Measurements from ENCODE around the gene PCNP.
"Not testable (repeated sequence)": the region's sequence is repeated elsewhere in the genome, so short reads cannot be mapped to it uniquely, and the experiment has no call there.

The PCNP gene, protein sequence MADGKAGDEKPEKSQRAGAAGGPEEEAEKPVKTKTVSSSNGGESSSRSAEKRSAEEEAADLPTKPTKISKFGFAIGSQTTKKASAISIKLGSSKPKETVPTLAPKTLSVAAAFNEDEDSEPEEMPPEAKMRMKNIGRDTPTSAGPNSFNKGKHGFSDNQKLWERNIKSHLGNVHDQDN

DNA sequence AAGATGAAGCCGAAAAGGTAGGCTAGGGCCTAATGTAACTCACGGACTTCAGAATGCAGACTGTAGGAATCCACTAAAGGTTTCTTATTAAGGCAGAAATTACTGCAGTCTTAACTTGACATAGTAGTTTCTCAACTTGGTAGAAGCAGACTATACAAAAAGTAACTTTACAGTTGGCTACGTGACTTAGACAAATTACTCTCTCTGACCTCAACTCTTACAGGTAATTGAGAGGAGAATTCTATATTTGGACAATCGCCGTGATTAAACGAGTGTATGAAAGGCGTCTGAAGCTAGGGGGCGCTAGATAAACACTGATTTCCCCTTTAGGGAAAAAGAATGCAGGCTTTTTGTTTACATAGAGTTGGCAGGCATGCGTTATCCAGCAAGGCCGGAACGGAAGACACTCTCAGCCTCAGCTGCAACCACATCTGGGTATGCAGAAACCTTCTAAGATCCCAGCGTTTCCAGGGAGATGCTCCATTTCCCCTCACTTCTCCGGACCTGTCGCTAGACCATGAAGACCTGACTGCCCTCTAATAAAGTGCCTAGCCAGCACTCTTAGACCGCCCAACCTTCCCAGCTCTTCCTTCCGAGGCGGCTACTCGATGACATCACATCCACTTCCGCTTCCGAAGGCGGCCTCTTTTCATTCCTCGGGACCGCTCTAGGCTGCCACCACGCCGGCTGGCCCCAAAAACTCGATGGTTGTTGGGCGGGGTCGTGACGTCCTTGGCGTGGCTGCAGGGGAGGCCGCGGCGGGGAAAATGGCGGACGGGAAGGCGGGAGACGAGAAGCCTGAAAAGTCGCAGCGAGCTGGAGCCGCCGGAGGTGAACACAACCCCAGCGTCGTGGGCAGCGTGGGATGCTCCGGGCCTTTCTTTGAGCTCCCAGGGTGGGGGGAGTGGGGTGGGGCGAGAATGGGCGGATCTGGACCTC is at the start of gene PCNP:
TSS of gene PCNP (plus strand) at position 732 of the 939 bp plus-strand sequence. CDS start at position 768, 36 bp downstream.
- in situ Hi-C loops (cut with MboI; ENCODE audit: low sequenced_read_pairs), result loop anchor here (10.0 kb wide), 1 partner anchor 101 kb away; the partner anchor contains the start of gene ZBTB11

DNA sequence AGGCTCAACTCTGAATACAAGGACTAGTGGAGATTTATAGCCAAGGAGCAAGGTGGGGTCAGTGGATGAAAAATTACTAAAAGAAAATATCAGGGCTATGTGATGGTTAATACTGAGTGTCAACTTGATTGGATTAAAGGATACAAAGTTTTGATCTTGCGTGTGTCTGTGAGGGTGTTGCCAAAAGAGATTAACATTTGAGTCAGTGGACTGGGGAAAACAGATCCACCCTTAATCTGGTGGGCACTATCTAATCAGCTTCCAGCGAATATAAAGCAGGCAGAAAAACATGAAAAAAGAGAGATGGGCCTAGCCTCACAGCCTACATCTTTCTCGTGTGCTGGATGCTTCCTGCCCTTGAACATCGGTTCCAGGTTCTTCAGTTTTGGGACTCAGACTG is 46.5 kb upstream of the PCNP start:
- in situ Hi-C loops (cut with MboI; ENCODE audit: low sequenced_read_pairs), result no loop called here

DNA sequence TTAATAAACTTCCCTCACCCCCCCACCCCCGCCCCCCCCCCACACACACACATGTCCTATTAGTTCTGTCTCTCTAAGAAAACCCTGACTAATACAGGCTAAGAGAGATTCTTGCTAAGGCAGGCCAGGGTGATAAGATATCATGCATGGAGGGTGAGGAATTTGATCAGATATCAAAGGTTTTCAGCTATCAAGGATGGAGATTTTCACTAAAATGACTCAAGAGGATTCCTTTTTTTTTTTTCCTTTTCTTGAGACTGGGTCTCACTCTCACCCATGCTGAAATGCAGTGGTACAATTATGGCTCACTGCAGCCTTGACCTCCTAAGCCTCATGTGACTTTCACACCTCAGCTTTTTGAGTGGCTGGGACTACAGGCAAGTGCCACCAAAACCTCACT is 46.1 kb upstream of the PCNP start:
- in situ Hi-C loops (cut with MboI; ENCODE audit: low sequenced_read_pairs), result no loop called here

DNA sequence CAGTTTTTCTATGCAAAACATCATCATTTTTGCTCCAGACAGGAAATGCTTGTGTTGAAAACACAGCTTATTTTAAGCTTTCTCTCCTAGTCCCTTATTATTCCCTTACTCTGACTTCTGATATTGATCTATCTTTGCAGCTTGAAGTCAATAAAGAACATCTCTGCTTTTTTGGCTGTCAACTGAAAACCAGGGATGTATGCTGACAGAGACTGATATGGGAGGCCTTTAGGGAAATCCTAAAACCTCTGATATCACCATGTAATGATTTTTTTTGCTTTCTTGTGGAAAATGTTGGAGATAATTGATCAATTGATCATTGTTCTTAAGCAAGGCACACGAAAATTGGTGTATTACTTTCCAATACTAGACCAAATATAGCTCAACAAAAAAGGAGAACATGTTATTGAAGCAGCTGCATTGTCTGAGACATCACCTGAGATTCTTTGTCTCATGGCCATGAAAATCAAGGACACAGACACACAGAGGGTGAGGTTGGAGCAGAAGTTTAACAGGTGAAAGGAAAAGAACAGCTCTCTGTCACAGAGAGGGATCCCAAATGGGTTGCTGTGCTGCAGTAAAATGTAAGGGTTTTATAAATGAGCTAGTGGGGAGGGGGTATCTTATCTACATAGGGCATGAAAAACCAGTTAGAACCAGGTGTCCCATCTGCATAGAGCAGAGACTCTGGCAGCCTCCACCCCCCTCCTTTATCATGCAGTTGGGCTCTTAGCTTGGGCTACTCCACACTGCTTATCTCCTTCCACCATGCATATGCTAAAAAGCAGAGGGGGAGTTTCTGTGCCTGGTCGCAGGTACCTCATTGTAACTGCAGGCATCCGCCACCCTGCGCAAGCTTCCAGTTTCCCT is 43.9 kb upstream of the PCNP start:
- in situ Hi-C loops (cut with MboI; ENCODE audit: low sequenced_read_pairs), result no loop called here

DNA sequence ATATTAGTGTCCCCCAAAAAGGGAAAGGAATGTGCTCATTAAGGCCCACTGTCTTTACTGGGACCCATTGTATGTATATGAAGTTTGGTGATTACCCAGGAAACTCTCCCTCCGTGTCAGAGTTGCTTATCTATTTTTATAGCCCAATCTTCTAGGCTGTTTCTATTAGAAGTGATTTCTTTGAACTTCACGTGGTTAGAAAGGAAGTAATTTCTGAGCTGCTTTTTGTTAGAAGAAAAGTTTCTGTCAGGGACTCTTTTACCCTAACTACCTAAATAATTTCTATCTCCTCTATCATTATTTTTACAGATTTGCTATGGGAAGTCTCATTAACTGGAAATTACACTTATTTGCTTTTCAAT is 43.3 kb upstream of the PCNP start:
- in situ Hi-C loops (cut with MboI; ENCODE audit: low sequenced_read_pairs), result no loop called here

DNA sequence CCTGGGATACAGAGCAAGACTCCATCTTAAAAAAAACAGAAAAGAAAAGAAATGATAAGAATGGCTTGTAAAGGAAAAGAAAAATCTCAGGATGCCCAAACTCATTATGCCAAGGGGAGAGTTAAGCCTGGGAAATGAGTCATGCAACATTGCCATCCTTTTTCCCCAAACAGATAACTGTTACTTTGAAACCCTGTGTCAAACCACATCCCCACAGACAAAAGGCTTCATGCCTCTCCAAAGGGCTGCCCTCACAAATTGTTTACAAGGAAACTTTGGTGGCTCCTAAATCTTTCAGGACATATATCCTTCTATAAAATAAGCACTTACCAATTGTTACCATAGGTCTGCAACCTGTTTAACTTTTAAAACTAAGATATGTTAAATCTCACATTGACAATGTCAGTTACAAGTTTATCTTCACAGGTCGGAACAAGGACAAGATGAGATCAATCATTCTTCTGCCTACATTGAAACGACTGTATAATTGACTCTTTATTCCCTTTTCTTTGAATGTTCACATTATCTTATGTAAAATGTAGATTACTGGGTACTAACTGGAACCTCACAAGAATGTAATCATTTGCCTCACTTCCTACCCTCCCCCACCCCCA is 42.4 kb upstream of the PCNP start:
- in situ Hi-C loops (cut with MboI; ENCODE audit: low sequenced_read_pairs), result no loop called here

DNA sequence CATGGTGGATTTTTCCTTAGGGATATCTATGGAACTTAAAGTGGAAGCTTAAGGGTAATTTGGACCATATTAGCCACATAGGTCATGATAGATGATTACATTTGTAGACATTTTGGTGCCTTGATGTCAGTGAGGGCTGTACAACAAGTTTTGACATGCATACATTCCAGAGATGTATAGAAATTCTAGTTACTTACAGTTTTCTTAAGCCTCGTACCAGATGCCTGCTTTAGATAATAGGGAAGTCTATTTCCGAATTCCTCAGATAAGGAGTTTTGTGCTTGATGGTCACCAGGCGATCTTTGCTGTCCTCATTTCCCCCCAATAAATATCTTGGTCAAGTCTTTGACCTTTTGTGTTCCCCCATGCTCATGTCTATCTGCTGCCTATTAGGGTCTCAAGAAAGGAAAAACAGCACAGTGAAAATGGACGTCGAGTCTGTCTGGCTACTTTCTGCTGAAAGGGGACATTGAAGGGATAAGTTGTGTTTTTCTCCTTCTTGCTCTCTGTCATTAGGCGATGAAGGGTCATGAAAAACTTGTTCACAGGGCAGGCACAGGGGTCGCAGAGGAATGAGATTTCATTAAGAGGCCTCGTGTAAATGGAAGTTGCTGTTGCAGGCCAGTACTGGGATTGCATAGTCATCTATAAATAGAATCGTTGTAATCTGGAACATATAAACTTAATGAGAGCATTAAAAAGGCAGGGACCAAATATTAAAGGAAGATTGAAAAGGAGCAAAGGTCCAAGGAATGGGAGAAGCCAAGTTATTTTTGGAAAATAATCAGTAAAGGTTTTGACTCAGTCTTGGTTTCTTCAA is 41.0 kb upstream of the PCNP start:
- in situ Hi-C loops (cut with MboI; ENCODE audit: low sequenced_read_pairs), result no loop called here

DNA sequence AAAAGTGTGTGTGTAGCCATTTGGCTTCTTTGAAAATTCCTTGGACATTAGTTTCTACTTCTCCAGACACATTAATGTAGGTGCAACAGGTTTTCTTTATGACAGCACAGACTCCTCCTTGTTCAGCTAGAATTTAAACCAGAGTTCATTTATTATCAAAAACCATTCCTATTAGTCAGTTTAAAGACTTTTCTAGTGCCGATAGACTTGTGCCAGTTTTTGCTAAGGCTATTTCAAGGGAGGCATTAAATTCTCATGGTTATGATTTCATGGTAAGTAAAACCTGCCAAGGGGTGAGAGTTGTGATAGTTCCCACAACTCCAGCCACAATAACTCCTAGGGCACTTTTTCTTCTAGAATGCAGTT is 40.4 kb upstream of the PCNP start:
- in situ Hi-C loops (cut with MboI; ENCODE audit: low sequenced_read_pairs), result no loop called here

DNA sequence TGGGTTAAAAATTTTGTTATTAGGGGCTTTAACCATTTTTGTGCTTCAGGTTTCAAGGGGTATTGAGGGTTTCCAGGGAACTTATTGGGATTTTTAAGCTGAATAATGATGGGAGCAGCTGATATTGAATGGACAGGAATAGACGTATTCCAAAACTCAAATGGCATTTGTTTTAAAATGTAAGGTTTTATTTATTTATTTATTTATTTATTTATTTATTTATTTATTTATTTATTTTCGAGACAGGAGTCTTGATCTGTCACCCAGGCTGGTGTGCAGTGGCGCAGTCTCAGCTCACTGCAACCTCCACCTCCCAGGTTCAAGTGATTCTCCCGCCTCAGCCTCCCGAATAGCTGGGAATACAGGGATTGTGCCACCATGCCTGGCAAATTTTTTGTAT is 38.8 kb upstream of the PCNP start:
- in situ Hi-C loops (cut with MboI; ENCODE audit: low sequenced_read_pairs), result no loop called here

DNA sequence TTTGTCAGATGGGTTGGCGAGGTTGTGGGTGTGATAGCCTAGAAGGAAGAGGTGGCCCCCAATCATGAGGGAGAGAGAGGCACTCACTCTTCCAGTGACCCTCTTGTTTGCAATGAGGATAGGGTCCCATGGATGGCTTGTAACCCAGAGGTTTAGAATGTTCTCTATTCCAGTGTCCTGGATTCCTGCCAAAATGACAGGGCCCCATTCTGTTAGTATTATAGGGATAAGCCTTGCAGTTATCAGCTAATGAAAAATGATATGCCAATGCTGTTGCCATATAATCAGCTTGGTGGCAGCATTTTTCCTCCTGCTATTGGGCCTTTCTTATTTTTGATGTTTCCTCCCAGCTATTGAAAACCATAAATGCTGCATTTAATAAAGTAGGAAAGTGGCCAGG is 37.7 kb upstream of the PCNP start:
- in situ Hi-C loops (cut with MboI; ENCODE audit: low sequenced_read_pairs), result no loop called here

DNA sequence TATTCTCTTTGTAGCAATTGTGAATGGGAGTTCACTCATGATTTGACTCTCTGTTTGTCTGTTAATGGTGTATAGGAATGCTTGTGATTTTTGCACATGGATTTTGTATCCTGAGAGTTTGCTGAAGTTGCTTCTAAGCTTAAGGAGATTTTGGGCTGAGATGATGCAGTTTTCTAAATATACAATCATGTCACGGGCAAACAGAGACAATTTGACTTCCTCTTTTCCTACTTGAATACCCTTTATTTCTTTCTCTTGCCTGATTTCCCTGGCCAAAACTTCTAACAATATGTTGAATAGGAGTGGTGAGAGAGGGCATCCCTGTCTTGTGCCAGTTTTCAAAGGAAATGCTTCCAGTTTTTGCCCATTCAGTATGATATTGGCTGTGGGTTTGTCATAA is 37.0 kb upstream of the PCNP start:
- in situ Hi-C loops (cut with MboI; ENCODE audit: low sequenced_read_pairs), result not testable (repeated sequence)

DNA sequence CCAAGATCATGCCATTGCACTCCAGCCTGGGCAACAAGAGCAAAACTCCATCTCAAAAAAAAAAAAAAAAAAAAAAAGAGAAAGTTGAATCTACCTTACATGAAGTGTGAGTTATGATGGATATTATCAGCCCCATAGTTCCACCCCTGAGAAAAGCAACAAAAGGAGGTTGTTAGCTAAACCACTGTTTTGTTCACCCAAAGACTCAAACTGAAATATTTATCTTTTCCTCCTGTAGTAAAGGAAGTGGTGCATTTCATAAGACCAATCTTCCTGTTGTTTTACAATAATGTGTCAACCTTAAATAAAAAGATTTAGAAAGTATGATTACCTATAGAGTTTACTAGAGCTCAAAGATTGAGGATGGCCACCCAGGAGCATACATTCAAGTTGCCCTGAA is 31.0 kb upstream of the PCNP start:
- in situ Hi-C loops (cut with MboI; ENCODE audit: low sequenced_read_pairs), result no loop called here

DNA sequence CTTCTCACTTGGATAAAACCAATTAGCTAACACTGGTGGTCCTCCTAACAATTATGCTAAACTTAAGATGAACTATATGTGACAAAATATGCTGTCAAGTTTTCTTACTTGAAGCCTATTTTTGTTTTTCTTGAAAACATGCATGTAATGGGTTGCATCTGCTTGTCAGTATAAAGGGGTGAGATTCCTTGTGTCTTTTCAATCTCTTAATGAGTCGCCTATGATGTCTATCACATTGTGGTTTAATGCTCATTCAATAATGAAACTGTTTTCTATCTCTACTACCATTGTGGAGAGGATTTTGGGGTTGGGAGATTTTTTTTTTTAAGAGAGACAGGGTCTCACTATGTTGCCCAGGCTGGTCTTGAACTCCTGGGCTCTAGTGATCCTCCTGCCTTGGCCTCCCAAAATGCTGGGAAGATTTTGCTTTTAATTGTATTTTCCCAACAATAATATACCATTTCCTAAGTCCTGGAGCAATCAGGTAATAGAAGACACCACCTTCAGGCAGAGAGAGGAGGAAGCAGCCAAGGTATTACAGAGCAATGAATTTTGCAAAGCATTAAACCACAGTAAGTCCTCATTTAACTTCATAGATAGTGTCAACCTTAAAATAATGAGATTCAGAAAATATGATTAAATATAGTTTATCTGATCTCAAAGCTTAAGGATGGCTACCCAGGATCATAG is 29.7 kb upstream of the PCNP start:
- in situ Hi-C loops (cut with MboI; ENCODE audit: low sequenced_read_pairs), result no loop called here

DNA sequence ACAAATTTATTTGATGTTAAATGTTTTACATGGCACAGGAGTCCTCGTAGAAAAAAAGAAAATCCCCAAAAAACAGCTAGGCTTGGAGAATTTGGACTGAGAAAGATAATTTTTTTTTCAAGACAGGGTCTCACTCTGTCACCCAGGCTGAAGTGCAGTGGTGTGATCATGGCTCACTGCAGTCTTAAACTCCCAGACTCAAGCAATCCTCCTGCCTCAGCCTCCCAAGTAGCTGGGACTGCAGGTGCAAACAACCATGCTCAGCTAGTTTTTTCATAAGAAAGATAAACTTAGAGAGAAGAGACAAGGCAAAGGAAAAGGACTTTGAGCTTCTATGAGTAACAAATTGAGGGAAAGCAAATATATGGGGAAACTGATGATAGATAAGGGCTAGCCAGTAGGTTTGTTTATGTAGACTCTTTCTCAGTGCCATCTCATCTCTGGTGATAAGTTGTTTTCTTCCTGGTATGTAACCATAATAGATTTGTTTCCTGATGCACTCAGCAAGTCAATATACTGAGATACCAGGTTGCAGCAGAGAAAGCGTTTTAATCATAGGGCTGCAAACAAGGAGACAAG is 25.4 kb upstream of the PCNP start:
- in situ Hi-C loops (cut with MboI; ENCODE audit: low sequenced_read_pairs), result no loop called here

DNA sequence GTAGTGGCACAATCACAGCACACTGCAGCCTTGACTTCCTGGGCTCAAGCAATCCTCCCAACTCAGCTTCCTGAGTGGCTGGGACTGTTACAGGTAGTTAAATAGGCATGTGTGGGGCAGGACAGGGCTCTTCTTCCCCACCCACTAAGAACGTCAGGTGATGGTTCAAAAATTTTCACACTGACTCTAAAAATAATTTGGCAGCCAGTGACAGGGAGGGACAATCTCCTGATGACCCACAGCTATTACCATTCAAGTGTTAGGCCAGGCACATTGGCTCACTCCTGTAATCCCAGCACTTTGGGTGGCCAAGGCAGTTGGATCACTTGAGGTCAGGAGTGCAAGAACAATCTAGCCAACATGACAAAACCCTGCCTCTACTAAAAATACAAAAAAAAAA is 24.5 kb upstream of the PCNP start:
- in situ Hi-C loops (cut with MboI; ENCODE audit: low sequenced_read_pairs), result no loop called here

DNA sequence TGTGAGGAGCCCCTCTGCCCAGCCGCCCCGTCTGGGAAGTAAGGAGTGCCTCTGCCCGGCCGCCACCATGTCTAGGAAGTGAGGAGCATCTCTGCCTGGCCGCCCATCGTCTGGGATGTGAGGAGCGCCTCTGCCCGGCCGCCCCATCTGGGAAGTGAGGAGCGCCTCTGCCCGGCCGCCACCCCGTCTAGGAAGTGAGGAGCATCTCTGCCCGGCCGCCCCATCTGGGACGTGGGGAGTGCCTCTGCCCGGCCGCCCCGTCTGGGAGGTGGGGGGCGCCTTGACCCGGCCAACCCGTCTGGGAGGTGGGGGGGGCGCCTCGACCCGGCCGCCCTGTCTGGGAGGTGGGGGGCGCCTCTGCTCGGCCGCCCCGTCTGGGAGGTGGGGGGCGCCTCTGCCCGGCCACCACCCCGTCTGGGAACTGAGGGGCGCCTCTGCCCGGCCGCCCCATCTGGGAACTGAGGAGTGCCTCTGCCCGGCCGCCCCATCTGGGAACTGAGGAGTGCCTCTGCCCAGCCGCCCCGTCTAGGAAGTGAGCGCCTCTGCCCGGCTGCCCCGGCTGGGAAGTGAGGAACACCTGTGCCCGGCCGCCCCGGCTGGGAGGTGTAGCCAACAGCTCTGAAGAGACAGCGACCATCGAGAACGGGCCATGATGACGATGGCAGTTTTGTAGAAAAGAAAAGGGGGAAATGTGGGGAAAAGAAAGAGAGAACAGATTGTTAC is 22.5 kb upstream of the PCNP start:
- in situ Hi-C loops (cut with MboI; ENCODE audit: low sequenced_read_pairs), result not testable (repeated sequence)

DNA sequence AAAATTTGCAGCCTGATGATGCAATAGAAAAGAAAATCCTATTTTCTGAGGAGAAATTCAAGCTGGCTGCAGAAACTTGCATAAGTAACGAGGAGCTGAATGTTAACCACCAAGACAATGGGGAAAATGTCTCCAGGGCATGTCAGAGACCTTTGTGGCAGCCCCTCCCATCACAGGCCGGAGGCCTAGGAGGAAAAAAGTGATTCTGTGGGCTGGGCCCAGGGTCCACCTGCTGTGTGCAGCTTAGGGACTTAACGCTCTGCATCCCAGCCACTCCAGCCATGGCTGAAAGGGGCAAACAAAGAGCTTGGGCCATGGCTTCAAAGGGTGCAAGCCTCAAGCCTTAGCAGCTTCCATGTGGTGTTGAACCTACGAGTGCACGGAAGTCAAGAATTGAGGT is 20.6 kb upstream of the PCNP start:
- in situ Hi-C loops (cut with MboI; ENCODE audit: low sequenced_read_pairs), result not testable (repeated sequence)

DNA sequence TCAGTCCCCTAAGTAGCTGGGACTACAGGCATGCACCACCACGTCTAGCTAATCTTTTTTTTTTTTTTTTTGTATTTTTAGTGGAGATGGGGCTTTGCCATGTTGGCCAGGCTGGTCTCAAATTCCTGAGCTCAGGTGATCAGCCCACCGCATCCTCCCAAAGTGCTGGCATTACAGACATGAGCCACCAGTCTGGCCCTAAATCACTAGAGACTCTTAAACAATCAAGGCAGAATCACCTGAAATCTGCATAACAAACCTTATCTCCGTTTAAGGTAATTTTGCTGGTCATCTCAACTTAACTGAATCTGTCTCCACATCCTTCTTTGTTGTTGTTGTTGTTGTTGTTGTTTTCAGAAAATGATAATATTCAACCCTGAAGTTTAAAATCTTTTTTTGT is 17.9 kb upstream of the PCNP start:
- in situ Hi-C loops (cut with MboI; ENCODE audit: low sequenced_read_pairs), result no loop called here

All from HL-60/S4 treated with phorbol 12-myristate 13-acetate at 8.2 ng/mL for 4 days and 3 days (cell line).